PC-3 (cell line): ENCODE results near the gene ORMDL3.

Experiments used
- EZH2 ChIP-seq: fragments of 300-600 bp; sonication (generic); IDR thresholded peaks from one replicate; pipeline ENCODE4 v1.6.1; 2017; ENCODE audit warnings: antibody characterized with exemption, mild to moderate bottlenecking, low read length; ENCODE audit not compliant: unreplicated experiment
- EZH2phosphoT487 ChIP-seq: fragments of 300-600 bp; sonication (generic); IDR thresholded peaks from 2 replicates; pipeline ENCODE4 v1.6.1; 2018; ENCODE audit warnings: mild to moderate bottlenecking, antibody characterized with exemption, low read length, borderline replicate concordance
- TF ChIP-seq, protein P1 (sequence below): fragments of 300-600 bp; sonication (generic); conservative IDR thresholded peaks from 2 replicates; pipeline ENCODE4 v1.5.1; 2017; ENCODE audit warnings: antibody characterized with exemption, low read depth, mild to moderate bottlenecking, low read length

DNA sequence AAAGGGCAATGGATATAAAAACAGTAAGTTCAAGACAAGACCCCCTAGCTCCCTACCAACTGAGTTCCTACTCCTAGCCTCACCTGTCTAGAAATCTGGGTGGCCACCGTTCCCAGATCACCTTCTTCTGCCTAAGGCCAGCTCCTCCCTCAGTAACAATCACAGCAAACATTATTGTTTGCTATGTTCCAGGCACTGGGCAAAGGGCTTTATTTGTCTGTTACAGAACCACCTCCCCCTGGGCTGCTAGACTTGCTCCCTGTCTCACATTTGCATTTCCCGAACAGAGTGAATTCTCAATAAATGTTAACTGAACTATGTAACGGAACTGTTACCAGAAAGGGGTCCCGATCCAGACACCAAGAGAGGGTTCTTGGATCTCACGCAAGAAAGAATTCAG is 6.9 kb upstream of the ORMDL3 start:
- TF ChIP-seq, protein P1, sequence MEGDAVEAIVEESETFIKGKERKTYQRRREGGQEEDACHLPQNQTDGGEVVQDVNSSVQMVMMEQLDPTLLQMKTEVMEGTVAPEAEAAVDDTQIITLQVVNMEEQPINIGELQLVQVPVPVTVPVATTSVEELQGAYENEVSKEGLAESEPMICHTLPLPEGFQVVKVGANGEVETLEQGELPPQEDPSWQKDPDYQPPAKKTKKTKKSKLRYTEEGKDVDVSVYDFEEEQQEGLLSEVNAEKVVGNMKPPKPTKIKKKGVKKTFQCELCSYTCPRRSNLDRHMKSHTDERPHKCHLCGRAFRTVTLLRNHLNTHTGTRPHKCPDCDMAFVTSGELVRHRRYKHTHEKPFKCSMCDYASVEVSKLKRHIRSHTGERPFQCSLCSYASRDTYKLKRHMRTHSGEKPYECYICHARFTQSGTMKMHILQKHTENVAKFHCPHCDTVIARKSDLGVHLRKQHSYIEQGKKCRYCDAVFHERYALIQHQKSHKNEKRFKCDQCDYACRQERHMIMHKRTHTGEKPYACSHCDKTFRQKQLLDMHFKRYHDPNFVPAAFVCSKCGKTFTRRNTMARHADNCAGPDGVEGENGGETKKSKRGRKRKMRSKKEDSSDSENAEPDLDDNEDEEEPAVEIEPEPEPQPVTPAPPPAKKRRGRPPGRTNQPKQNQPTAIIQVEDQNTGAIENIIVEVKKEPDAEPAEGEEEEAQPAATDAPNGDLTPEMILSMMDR = no peak
- TF ChIP-seq EZH2 = no peak
- TF ChIP-seq EZH2phosphoT487 = no peak
